Activated CD8-positive, alpha-beta memory T cell treated with anti-CD3 and anti-CD28 coated beads, Interleukin-2, amount 10 ng/mL, durations not matched to agents 7 days and 5 days (primary cell): ENCODE measurements around the gene MYO15A. TPM values are rescaled to one million over a fixed set of nuclear protein-coding genes. Genes with fewer than 3 reads are reported as not detected.

ENCODE experiments used
- ATAC-seq: fragments of 150-1000 bp; cut with Tn5 transposase; one replicate; pipeline ENCODE4 v1.10.0; 2021; ENCODE audit warnings: moderate library complexity
- CTCF ChIA-PET: fragments of 350-600 bp; sonication (Branson Sonifier 250); formaldehyde crosslinking; loops from one replicate; lab custom pipeline; 2021; ENCODE audit warnings: antibody characterized with exemption; lab: Charles Lee
- DNase-seq: peaks from one replicate; pipeline ENCODE4 v3.0.0-alpha.2; 2020
- H3K27ac Mint-ChIP-seq: one replicate; pipeline ENCODE4 v1.8.0; 2021; ENCODE audit warnings: mild to moderate bottlenecking, mixed read lengths
- H3K27me3 Mint-ChIP-seq: one replicate; pipeline ENCODE4 v1.8.0; 2021; ENCODE audit warnings: mixed read lengths
- H3K36me3 Mint-ChIP-seq: one replicate; pipeline ENCODE4 v1.8.0; 2021; ENCODE audit warnings: mild to moderate bottlenecking, mixed read lengths
- H3K4me1 Mint-ChIP-seq: one replicate; pipeline ENCODE4 v1.8.0; 2021; ENCODE audit warnings: mixed read lengths
- H3K4me3 Mint-ChIP-seq: one replicate; pipeline ENCODE4 v1.8.0; 2021; ENCODE audit warnings: mild to moderate bottlenecking, moderate library complexity, mixed read lengths
- H3K9me3 Mint-ChIP-seq: one replicate; pipeline ENCODE4 v1.8.0; 2022; ENCODE audit warnings: low read depth, mixed read lengths
- total RNA-seq, 2 experiments: library from RNA; stranded (reverse); gene quantifications; one replicate each; pipeline ENCODE4 v1.2.3, GENCODE V29; 2021

The MYO15A gene
- total RNA-seq, 2 experiments from 2014 or later, result 0.82 to 1.2 TPM

DNA sequence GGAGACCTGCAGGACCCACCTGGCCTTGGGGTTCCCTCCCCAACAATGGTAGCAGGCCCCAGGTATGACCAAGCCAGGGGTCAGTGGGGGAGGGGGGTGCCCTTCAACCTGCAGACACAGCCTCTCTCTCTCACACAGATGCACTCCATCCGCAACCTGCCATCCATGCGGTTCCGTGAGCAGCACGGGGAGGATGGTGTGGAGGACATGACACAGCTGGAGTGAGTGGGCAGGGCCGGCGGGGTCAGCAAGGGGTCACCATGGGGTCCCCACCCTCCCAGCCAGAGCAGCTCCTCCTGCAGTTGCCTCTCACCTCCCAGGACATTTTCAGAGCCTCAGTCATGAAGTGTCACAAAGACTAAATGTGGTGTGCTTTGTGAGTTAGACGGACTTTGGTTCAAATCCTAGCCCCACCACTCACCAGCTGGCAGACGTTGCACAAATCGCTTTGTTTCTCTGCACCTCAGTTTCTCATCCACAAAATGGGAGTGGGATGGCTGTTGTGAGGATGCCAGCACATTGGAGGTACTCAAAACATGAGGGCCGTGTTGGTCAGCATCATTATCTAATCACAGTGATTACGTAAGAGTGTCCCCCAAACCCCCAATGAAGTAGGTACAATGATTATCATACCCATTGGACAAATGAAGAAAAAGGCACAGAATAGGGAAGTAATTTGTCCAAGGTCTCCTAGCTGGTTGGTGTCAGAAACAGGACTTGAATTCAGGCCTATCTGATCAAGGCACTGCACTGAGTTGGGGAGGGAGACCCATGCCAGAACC, 16.0 kb downstream of the MYO15A start:
- H3K9me3 Mint-ChIP-seq, result peaks cover 3% of the 10 kb centered on the region
- H3K4me1 Mint-ChIP-seq, result no peaks in the 10 kb centered on the region
- CTCF ChIA-PET, result no interaction called here
- H3K27ac Mint-ChIP-seq, result no peak overlapping the region
- H3K27me3 Mint-ChIP-seq, result no peaks in the 10 kb centered on the region
- DNase-seq (no peak), ATAC-seq (no peak)
- no peak overlapping the region for H3K4me3 Mint-ChIP-seq
- peaks cover 1% of the 10 kb centered on the region for H3K36me3 Mint-ChIP-seq

DNA sequence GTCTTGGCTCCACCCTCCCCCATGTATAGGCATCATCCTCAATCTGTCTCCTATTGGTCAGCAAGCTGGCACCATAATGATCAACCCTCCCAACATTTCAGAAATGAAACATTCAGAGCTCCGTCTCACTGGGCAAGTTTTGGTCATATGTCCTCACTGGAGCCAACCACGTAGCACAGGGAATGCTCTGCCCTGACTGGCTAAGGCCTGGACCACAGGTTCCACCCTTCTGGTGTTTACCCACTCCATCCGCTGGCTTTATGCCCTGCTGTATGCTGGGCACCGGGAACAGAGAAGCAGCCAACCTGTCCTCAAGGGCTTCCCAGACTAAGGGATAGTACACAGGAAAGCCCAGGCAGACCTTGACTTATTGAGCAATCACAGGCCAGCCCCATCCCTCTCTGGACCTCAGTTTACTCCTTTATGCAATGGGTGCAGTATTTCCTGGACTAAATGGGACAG, 20.5 kb downstream of the MYO15A start:
- H3K27ac Mint-ChIP-seq, result no peak overlapping the region
- no peaks in the 10 kb centered on the region for H3K9me3 Mint-ChIP-seq
- CTCF ChIA-PET, result no interaction called here
- H3K4me1 Mint-ChIP-seq, result no peaks in the 10 kb centered on the region
- ATAC-seq (no peak), DNase-seq (no peak)
- no peaks in the 10 kb centered on the region for H3K27me3 Mint-ChIP-seq
- H3K36me3 Mint-ChIP-seq, result no peaks in the 10 kb centered on the region
- no peak overlapping the region for H3K4me3 Mint-ChIP-seq

DNA sequence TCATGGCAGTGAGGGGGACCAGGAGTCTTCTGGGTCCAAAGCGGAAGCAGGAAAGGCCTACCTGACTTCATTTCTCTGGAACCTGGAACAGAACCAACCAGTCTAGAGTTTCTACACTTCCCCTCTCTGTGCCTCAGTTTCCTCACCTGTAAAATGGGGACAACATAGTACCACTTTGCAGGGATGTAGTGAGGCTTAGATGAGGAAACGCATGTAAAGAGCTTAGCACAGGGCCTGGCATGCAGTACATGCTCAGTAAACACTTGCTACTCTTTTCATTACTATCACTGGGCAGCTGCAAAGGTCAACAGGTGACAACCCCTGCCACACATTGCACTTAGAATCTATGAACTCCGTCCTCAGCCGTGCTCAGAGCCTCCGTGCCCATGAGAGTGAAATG, 24.2 kb downstream of the MYO15A start:
- no peak for DNase-seq
- Mint-ChIP-seq H3K36me3 (no peaks in the 10 kb centered on the region), H3K4me3 (no peak overlapping the region), H3K4me1 (no peaks in the 10 kb centered on the region), H3K27ac (no peak overlapping the region), H3K9me3 (no peaks in the 10 kb centered on the region), H3K27me3 (no peaks in the 10 kb centered on the region)
- ATAC-seq, result no peak
- CTCF ChIA-PET, result interaction anchor here (1.4 kb wide), 1 partner anchor 10 kb away, joined by 3 read pairs; no protein-coding TSS in a partner anchor

DNA sequence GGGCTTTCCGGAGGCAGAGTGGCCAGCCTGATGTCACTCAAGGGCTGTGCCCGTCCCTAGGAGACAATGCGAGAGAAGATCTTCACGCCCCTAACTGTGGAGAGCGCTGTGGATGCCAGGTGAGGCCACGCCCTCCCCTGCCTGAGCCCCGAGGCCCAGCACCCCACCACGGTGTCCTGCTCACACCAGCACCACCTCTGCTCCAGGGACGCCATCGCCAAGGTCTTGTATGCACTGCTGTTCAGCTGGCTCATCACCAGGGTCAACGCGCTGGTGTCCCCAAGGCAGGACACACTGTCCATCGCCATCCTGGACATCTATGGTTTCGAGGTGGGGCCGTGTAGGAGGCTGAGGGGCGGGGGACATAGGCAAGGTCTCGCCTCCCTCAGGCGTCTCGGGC, 27.8 kb downstream of the MYO15A start:
- no peak overlapping the region for H3K4me3 Mint-ChIP-seq
- DNase-seq, result no peak
- H3K27me3 Mint-ChIP-seq, result no peaks in the 10 kb centered on the region
- no peaks in the 10 kb centered on the region for H3K9me3 Mint-ChIP-seq
- ATAC-seq, result no peak
- no peak overlapping the region for H3K27ac Mint-ChIP-seq
- CTCF ChIA-PET, result no interaction called here
- no peaks in the 10 kb centered on the region for H3K4me1 Mint-ChIP-seq
- H3K36me3 Mint-ChIP-seq, result no peaks in the 10 kb centered on the region

DNA sequence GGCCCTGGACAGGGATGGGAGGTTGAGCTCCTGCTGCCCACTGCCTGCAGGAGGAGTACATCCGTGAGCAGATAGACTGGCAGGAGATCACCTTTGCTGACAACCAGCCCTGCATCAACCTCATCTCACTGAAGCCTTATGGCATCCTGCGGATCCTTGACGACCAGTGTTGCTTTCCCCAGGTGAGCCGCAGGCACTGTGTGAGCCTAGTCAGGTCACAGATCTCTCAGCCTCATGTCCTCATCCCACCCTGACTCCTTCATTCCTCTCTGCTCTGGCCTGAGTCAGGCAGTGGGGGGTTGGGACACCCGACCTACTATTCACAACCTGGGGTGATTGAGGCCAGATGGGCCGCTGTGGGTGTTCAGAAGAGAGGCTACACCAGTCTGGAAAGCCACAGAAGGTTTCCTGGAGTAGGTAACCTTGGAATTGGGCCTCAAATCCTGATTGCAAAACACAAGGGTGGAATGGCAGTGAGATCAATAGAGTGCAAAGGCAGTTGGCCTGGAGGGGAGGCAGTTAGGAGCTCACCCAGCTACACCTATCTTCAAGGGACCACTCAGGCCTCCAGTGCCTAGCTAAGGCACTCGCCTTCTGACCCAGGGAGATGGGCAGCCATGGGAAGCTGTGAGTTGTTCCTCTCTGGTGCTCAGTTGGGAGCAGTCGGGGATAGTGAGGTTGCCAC, 29.7 kb downstream of the MYO15A start:
- Mint-ChIP-seq H3K27ac (no peak overlapping the region), H3K9me3 (no peaks in the 10 kb centered on the region)

DNA sequence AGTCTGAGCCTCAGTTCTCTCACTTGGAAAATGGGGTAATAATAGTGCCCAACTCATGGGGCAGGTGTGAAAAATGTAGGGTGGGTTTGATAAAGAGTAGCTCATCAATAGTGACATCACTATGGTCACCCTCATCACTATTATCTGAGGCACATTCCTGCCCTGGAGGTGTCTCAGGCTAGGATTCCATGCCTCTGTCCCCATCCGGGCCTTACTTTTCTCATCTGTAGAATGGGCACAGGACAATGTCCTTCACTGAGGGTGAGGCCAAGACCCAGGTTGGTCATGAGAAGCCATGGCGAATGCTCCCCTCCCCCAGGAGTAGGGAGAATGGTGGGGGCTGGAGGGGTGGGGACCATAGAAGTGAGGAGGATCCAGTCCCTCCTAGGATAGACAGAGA, 30.5 kb downstream of the MYO15A start:
- Mint-ChIP-seq H3K4me1 (no peaks in the 10 kb centered on the region), H3K4me3 (no peak overlapping the region), H3K36me3 (no peaks in the 10 kb centered on the region), H3K9me3 (no peaks in the 10 kb centered on the region), H3K27me3 (no peaks in the 10 kb centered on the region), H3K27ac (no peak overlapping the region)
- CTCF ChIA-PET, result interaction anchor here (0.8 to 1.4 kb wide), 2 partner anchors 13 to 49 kb away, joined by 4 to 5 read pairs; no protein-coding TSS in a partner anchor
- DNase-seq, result no peak
- no peak for ATAC-seq

More for the DNA sequence above, 29.7 kb downstream of the MYO15A start:
- H3K4me1 Mint-ChIP-seq, result no peaks in the 10 kb centered on the region
- ATAC-seq (no peak), DNase-seq (no peak)
- H3K4me3 Mint-ChIP-seq, result no peak overlapping the region
- CTCF ChIA-PET, result interaction anchor here (0.8 to 1.4 kb wide), 3 partner anchors 14 to 80 kb away, joined by 4 to 5 read pairs (median 4); no protein-coding TSS in a partner anchor
- H3K27me3 Mint-ChIP-seq, result no peaks in the 10 kb centered on the region
- no peaks in the 10 kb centered on the region for H3K36me3 Mint-ChIP-seq

DNA sequence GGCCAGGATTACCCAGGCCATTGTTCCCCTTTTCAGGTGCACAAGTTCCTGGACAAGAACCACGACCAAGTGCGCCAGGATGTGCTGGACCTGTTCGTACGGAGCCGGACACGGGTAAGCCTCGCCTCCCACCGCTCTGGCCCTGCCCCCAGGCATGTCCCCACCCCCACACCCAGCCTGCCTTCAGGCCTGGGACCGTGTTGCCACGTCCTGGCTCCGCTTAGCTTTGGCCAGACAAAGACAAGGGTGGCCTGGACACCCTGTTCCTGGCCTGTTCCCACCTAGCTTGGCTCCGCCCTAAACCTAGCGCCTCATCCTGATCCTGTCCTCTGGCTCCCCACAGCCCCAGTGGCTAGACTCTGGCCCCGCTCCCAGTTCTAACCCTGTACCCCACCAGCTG, 30.9 kb downstream of the MYO15A start:
- H3K36me3 Mint-ChIP-seq, result no peaks in the 10 kb centered on the region
- H3K27me3 Mint-ChIP-seq, result no peaks in the 10 kb centered on the region
- no peaks in the 10 kb centered on the region for H3K9me3 Mint-ChIP-seq
- CTCF ChIA-PET, result interaction anchor here (0.9 to 2.5 kb wide), 3 partner anchors 43 to 49 kb away, joined by 3 to 7 read pairs (median 5); no protein-coding TSS in a partner anchor
- no peaks in the 10 kb centered on the region for H3K4me1 Mint-ChIP-seq
- no peak overlapping the region for H3K27ac Mint-ChIP-seq
- H3K4me3 Mint-ChIP-seq, result no peak overlapping the region
- ATAC-seq, result no peak
- DNase-seq, result no peak

DNA sequence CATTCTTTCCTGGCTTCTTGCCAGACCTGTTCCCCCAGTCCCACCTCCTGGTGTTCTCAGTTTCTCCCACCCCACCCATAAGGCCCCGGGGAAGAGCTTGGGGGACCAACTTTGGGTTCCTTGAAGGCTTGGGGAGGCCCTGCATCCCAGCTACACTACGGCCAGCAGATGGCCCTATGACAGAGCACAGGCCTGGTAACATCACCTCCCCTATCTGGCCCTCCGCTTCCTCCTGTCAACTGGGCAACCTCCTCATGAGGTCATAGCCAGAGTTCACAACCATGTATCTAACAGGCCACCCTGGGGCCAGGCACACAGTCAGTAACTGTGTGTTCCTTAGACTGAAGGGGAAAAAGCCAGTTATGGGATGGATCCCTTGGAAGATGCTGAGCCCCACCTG, 31.4 kb downstream of the MYO15A start:
- DNase-seq (no peak), ATAC-seq (no peak)
- no peaks in the 10 kb centered on the region for H3K36me3 Mint-ChIP-seq
- H3K4me3 Mint-ChIP-seq, result no peak overlapping the region
- H3K27ac Mint-ChIP-seq, result no peak overlapping the region
- no peaks in the 10 kb centered on the region for H3K4me1 Mint-ChIP-seq
- H3K9me3 Mint-ChIP-seq, result no peaks in the 10 kb centered on the region
- CTCF ChIA-PET, result interaction anchor here (0.9 to 2.5 kb wide), 7 partner anchors 8 to 84 kb away, joined by 3 to 7 read pairs (median 5); no protein-coding TSS in a partner anchor
- no peaks in the 10 kb centered on the region for H3K27me3 Mint-ChIP-seq

DNA sequence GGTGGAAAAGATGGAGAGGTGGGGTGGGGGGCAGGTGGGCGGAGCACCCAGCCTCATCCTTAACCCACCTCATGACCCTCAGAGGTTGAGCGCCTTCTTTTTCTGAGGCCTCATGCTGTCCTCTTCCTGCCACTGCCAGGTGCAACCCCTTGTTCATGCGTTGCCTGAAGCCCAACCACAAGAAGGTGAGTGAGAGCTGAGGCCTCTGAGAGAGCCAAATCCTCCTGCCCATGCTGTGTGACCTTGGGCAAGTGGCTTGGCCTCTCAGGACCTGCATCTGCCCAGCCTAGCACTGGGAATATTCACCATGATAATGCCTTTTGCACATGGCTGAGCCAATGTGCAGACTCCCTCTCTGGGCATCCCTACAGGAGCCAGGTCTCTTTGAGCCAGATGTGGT, 32.1 kb downstream of the MYO15A start:
- Mint-ChIP-seq H3K27me3 (no peaks in the 10 kb centered on the region), H3K36me3 (no peaks in the 10 kb centered on the region), H3K4me1 (no peaks in the 10 kb centered on the region), H3K27ac (no peak overlapping the region), H3K4me3 (no peak overlapping the region), H3K9me3 (no peaks in the 10 kb centered on the region)
- CTCF ChIA-PET, result interaction anchor here (0.9 to 2.5 kb wide), 11 partner anchors 9 to 645 kb away, joined by 3 to 7 read pairs (median 3); partner anchors contain the start of gene RASD1
- no peak for ATAC-seq
- no peak for DNase-seq

DNA sequence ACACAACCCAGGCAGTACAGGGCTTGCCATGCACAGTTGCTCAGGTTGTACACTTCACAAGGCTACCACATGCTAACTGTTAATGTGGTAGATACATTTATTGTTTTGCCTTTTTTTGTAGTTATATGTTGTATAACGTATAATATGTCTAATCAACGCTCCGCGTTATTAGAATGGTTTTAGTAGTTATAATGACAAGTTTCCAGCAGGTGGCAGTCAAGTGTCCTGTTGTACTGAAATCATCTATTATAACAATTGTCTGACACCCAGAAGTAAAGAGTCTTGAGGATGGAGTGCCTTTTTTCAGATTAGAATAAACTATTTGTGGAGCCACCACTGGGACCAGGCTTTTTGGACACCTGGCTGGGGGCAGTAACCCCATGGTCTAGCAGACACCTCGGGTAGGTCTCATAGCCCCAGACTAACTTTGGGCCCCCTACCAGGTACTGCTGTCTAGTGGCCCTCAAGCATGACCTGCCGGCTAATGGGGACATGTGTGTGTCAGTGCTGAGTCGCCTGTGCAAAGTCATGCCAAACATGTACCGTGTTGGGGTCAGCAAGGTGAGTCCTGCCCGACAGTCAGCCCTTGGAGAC, 32.8 kb downstream of the MYO15A start:
- no peak overlapping the region for H3K4me3 Mint-ChIP-seq
- no peaks in the 10 kb centered on the region for H3K4me1 Mint-ChIP-seq
- no peaks in the 10 kb centered on the region for H3K9me3 Mint-ChIP-seq
- CTCF ChIA-PET, result interaction anchor here (0.9 to 2.5 kb wide), 12 partner anchors 10 to 645 kb away, joined by 3 to 7 read pairs (median 4); partner anchors contain the start of gene RASD1
- no peaks in the 10 kb centered on the region for H3K27me3 Mint-ChIP-seq
- DNase-seq, result no peak
- H3K27ac Mint-ChIP-seq, result no peak overlapping the region
- ATAC-seq, result peak; percentile 71
- H3K36me3 Mint-ChIP-seq, result no peaks in the 10 kb centered on the region

DNA sequence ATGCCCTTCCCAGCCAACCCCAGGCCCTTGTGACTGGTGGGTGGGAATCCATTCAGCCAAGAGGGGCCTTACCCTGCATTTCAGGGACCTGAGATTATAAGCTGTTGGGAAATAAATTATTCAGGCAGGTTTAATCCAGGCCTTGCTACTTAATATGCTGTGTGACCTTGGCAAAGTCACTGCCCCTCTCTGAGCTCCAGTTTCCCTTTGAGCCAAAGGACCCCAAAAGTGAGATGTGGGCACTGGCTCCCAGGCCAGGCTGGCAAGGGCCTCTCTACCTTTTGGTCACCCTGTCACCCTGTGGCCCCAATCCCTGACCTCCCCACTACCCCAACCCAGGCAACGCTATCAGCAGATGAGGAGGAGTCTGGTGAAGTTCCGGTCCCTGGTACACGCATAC, 33.9 kb downstream of the MYO15A start:
- DNase-seq (no peak), ATAC-seq (no peak)
- CTCF ChIA-PET, result interaction anchor here (0.7 to 1.5 kb wide), 6 partner anchors 10 to 40 kb away, joined by 3 to 5 read pairs (median 4); no protein-coding TSS in a partner anchor
- H3K27ac Mint-ChIP-seq, result no peak overlapping the region
- H3K27me3 Mint-ChIP-seq, result no peaks in the 10 kb centered on the region
- no peaks in the 10 kb centered on the region for H3K36me3 Mint-ChIP-seq
- H3K4me3 Mint-ChIP-seq, result no peak overlapping the region
- H3K4me1 Mint-ChIP-seq, result no peaks in the 10 kb centered on the region
- no peaks in the 10 kb centered on the region for H3K9me3 Mint-ChIP-seq

DNA sequence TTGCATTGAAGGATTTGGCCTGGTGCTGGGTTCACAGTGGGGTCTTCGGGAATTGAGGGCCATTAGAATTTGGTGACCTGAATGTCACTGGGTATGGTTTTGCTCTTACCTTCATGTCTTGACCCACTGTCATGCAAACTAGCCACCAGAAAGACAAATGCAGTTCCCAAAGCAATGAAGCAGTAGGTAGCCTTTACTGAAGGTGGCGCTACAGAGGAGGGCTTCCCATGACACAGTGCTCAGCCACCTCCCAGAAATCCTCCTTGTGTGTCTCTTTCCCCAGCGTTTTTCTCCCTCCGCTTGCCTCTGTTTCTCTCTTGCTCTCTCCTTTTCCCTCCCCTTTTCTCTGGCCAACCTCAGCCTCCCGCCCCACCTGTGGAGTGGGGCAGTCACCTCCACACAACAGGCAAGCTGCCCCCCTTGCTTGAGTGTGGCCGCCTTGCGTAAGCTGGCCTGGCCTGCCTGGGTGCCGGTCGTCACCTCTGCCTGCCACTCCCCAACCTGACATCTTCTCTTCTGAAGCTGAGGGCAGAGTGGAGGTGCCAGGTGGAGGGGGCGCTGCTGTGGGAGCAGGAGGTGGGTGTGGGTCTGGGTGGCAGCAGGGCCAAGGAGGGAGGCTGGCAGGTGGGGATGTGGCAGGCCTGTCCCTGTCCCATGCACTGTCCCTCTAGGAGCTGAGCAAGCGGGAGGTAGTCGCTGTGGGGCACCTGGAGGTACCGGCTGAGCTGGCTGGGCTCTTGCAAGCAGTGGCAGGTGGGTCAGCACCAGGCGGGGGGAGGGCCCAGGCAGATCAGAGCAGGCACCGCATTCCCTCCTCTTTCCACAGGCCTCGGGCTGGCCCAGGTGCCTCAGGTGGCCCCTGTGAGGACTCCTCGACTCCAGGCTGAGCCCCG, 34.7 kb downstream of the MYO15A start:
- Mint-ChIP-seq H3K4me3 (no peak overlapping the region), H3K27me3 (no peaks in the 10 kb centered on the region), H3K27ac (no peak overlapping the region), H3K9me3 (no peaks in the 10 kb centered on the region), H3K4me1 (no peaks in the 10 kb centered on the region), H3K36me3 (no peaks in the 10 kb centered on the region)
- CTCF ChIA-PET, result interaction anchor here (1.5 kb wide), 1 partner anchor 11 kb away, joined by 3 read pairs; no protein-coding TSS in a partner anchor
- no peak for ATAC-seq
- no peak for DNase-seq
